Inferior parietal cortex (tissue), 1 donor: ENCODE data around the gene TUBA3E.
"Not testable (repeated sequence)": the region's sequence is repeated elsewhere in the genome, so short reads cannot be mapped to it uniquely, and the experiment has no call there.

Experiments
- DNase-seq: peaks from one replicate; pipeline ENCODE4 v3.0.0-alpha.2; 2016; ENCODE audit errors: extremely low spot score

The TUBA3E gene

GRCh38 chr2:130191319-130191718 is 6.9 kb downstream of the TUBA3E start:
- not testable (repeated sequence) for DNase-seq

GRCh38 chr2:130190237-130190636 is 8.0 kb downstream of the TUBA3E start:
- DNase-seq = no peak

GRCh38 chr2:130188958-130189357 is 9.3 kb downstream of the TUBA3E start:
- not testable (repeated sequence) for DNase-seq

- not testable (repeated sequence) for DNase-seq
These were observed 10.1 kb downstream of the TUBA3E start for GRCh38 chr2:130187859-130188792.

- no peak for DNase-seq
These were observed 11.0 kb downstream of the TUBA3E start for GRCh38 chr2:130187268-130187667.

- DNase-seq = no peak
These were observed 11.8 kb downstream of the TUBA3E start for GRCh38 chr2:130186391-130186790.

- DNase-seq = no peak
These were observed 12.3 kb downstream of the TUBA3E start for GRCh38 chr2:130185896-130186295.

- no peak for DNase-seq
These were observed 12.8 kb downstream of the TUBA3E start for GRCh38 chr2:130185436-130185835.

GRCh38 chr2:130183512-130184373 is 14.5 kb downstream of the TUBA3E start:
- peak; percentile 10 for DNase-seq

GRCh38 chr2:130182826-130183511 is 15.3 kb downstream of the TUBA3E start:
- not testable (repeated sequence) for DNase-seq

GRCh38 chr2:130181880-130182682 is 16.2 kb downstream of the TUBA3E start, which contains the start of gene MZT2B:
MZT2B (plus strand) TSS chr2:130182262; CDS start chr2:130182283, 21 bp downstream.
- DNase-seq = peak; percentile 80

GRCh38 chr2:130181325-130181879 is 16.8 kb downstream of the TUBA3E start, which contains the start of gene SMPD4:
SMPD4 (minus strand) TSS chr2:130181602; CDS start chr2:130176592, 5,010 bp downstream.
- DNase-seq = peak; percentile 95

- not testable (repeated sequence) for DNase-seq
These were observed 17.6 kb downstream of the TUBA3E start for GRCh38 chr2:130180404-130181324.

GRCh38 chr2:130174866-130175265 is 23.4 kb downstream of the TUBA3E start:
- not testable (repeated sequence) for DNase-seq

- no peak for DNase-seq
These were observed 28.3 kb downstream of the TUBA3E start for GRCh38 chr2:130169896-130170295.

- not testable (repeated sequence) for DNase-seq
These were observed 29.1 kb downstream of the TUBA3E start for GRCh38 chr2:130169163-130169562.

- DNase-seq = not testable (repeated sequence)
These were observed 31.6 kb downstream of the TUBA3E start for GRCh38 chr2:130166611-130167010.

GRCh38 chr2:130165293-130166016 is 32.8 kb downstream of the TUBA3E start:
- no peak for DNase-seq

GRCh38 chr2:130162968-130163367 is 35.3 kb downstream of the TUBA3E start:
- no peak for DNase-seq
